Measurements from ENCODE around the gene GRAMD1A.
"Not testable (repeated sequence)": the region's sequence is repeated elsewhere in the genome, so short reads cannot be mapped to it uniquely, and the experiment has no call there.

The GRAMD1A gene

GRCh38 chr19:35011091-35011689 is 11.1 kb downstream of the GRAMD1A start:
- Histone ChIP-seq H3K36me3 (peaks cover 33 to 67% (median 54%) of the 10 kb centered on the region in 3 donors), H3K9me3 (no peaks in the 10 kb centered on the region), H3K27ac (no peak overlapping the region), H3K4me1 (peaks cover 0 to 5% (median 2%) of the 10 kb centered on the region in 4 donors), H3K27me3 (no peaks in the 10 kb centered on the region), H3K4me3 (no peak overlapping the region)
- intact Hi-C loops (cut with DNase I; ENCODE audit: low total_unique reads), result loop anchor here (2.0 kb wide), 1 partner anchor 38 kb away; no protein-coding TSS in a partner anchor
- TF ChIP-seq, protein P1, sequence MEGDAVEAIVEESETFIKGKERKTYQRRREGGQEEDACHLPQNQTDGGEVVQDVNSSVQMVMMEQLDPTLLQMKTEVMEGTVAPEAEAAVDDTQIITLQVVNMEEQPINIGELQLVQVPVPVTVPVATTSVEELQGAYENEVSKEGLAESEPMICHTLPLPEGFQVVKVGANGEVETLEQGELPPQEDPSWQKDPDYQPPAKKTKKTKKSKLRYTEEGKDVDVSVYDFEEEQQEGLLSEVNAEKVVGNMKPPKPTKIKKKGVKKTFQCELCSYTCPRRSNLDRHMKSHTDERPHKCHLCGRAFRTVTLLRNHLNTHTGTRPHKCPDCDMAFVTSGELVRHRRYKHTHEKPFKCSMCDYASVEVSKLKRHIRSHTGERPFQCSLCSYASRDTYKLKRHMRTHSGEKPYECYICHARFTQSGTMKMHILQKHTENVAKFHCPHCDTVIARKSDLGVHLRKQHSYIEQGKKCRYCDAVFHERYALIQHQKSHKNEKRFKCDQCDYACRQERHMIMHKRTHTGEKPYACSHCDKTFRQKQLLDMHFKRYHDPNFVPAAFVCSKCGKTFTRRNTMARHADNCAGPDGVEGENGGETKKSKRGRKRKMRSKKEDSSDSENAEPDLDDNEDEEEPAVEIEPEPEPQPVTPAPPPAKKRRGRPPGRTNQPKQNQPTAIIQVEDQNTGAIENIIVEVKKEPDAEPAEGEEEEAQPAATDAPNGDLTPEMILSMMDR (IDR thresholded peaks at IDR 0.05), result no peak
- no peak for DNase-seq

GRCh38 chr19:35011737-35012682 is 11.9 kb downstream of the GRAMD1A start:
- Histone ChIP-seq H3K4me3 (no peak overlapping the region), H3K4me1 (peaks cover 0 to 5% (median 2%) of the 10 kb centered on the region in 4 donors), H3K36me3 (peaks cover 33 to 70% (median 58%) of the 10 kb centered on the region in 3 donors), H3K9me3 (no peaks in the 10 kb centered on the region), H3K27me3 (no peaks in the 10 kb centered on the region), H3K27ac (no peak overlapping the region)
- TF ChIP-seq, protein P1 (IDR thresholded peaks at IDR 0.05), result no peak
- DNase-seq, result no peak
- intact Hi-C loops (cut with DNase I; ENCODE audit: low total_unique reads), result loop anchor here (2.0 kb wide), 1 partner anchor 39 kb away; no protein-coding TSS in a partner anchor

DNA sequence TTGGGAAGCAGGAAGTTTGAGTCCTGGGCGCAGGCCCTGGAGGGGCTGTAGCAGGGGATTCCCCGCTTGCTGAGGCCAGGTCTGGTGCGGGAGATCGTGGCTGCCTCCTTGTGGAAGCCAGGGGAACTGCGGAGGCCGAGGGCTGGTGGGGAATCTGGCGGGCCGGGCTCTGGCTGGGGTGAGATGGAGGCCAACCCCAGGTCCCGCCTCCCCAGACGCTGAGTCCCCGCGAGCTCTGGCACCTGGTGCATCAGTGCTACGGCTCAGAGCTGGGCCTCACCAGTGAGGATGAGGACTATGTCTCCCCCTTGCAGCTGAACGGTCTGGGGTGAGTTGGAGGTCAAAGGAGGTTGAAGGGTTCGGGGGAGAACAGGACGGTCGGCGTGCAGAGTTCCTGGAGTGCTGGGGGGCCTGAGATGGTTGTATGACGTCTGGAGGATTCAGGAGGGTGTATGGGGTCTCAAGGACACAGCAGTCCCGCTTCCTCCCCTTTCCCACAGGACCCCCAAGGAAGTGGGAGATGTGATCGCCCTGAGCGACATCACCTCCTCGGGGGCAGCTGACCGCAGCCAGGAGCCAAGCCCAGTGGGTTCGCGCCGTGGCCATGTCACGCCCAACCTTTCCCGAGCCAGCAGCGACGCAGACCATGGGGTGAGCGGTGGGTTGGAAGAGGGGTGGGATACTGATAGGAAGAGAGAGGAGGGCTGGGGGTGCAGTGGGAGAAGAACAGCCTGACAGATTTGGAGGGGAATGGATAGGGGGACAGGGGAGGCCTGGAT is 13.1 kb downstream of the GRAMD1A start:
- TF ChIP-seq, protein P1 (IDR thresholded peaks at IDR 0.05), result peak; percentile 95 to 98
- Histone ChIP-seq H3K9me3 (no peaks in the 10 kb centered on the region), H3K36me3 (peaks cover 34 to 82% (median 69%) of the 10 kb centered on the region in 3 donors), H3K4me3 (no peak overlapping the region), H3K4me1 (peaks cover 0 to 5% (median 2%) of the 10 kb centered on the region in 4 donors), H3K27ac (no peak overlapping the region), H3K27me3 (no peaks in the 10 kb centered on the region)
- DNase-seq, result peak; percentile 68 to 80
- intact Hi-C loops (cut with DNase I; ENCODE audit: low total_unique reads), result no loop called here

- no peak overlapping the region for H3K27ac ChIP-seq
- H3K4me1 ChIP-seq, result peaks cover 0 to 5% (median 2%) of the 10 kb centered on the region in 4 donors
- H3K27me3 ChIP-seq, result no peaks in the 10 kb centered on the region
- TF ChIP-seq, protein P1 (IDR thresholded peaks at IDR 0.05), result no peak
- DNase-seq, result no peak
- intact Hi-C loops (cut with DNase I; ENCODE audit: low total_unique reads), result no loop called here
- H3K9me3 ChIP-seq, result no peaks in the 10 kb centered on the region
- peaks cover 43 to 87% (median 75%) of the 10 kb centered on the region in 3 donors for H3K36me3 ChIP-seq
- no peak overlapping the region for H3K4me3 ChIP-seq
Observed at GRCh38 chr19:35013820-35014754, 14.0 kb downstream of the GRAMD1A start.

- H3K9me3 ChIP-seq; H3K27me3 ChIP-seq; H3K4me3 ChIP-seq; H3K4me1 ChIP-seq; DNase-seq; H3K27ac ChIP-seq; intact Hi-C loops (cut with DNase I; ENCODE audit: low total_unique reads): not testable (repeated sequence)
- H3K36me3 ChIP-seq, result peaks cover 47 to 87% (median 75%) of the 10 kb centered on the region in 3 donors
Observed at GRCh38 chr19:35014774-35015173, 14.7 kb downstream of the GRAMD1A start.

All from tibial artery (tissue), 4 donors.